Adrenal gland (tissue), 5 donors: Measurements from ENCODE around the gene USP2.

ENCODE experiments used
- POLR2A ChIP-seq, 2 donors: fragments of 450-650 bp; IDR thresholded peaks; one replicate each; pipeline ENCODE4 v1.6.1; 2017; ENCODE audit warnings: antibody characterized with exemption in 2 of 2, mild to moderate bottlenecking in 2 of 2, moderate library complexity in 1 of 2
- TF ChIP-seq, protein P1 (sequence below), 6 experiments: fragments of 450-650 bp in 4 of 6; fragments of 200-600 bp in 2 of 6; sonication (generic) in 1 of 6; IDR thresholded peaks; 1 replicate in 5 of 6; 2 replicates in 1 of 6; pipeline versions ENCODE4 v1.5.1 to v1.8.0; 2016 to 2021; ENCODE audit warnings: antibody characterized with exemption in 6 of 6, mild to moderate bottlenecking in 2 of 6, moderate library complexity in 1 of 6
- donor health status: DM: no; HTN: no; CAD: no.

DNA sequence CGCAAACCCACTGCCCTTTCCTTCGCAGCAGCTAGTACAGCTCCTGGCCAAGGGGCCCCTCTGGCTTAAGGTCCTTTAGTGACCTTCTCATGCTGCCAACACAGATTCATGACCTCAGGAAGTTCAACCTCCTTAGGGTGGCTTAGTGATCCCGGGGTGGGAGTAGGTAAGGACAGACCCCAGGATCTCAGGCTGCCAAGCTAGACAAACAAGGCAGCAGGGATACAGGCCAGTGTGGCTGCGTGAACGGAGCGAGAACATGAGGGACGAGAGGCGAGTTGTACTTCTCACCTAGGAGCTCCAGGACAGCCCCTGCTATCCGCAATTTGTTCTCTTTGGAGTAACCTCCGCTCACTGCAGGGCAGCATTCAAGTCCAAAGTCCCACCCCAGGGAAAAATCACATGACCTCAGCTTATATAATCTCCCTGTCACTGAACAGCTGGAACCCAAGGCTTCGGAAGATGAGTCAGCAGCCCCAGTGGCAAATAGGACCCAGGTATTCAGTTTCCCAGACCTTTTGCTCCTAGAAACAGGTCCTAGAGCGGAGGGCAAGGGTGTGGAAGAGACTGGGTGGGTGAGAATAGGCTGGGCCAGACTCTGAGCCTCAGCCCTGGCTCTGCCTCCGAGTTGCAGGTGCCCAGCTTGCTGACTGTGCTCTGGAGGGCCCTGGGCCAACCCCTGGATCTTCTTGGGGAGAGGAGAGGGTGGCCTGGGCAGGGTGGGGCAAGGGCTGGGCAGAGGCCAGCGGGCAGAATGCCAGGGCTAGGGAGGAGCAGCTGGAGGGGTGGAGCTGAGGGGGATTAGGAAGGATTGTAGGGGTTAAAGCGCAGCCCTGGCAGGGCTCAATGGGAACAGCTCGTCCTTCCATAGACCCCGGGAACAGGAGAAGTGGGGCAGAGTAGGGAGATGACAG is 13.1 kb downstream of the USP2 start:
- TF ChIP-seq POLR2A (IDR thresholded peaks at IDR 0.05) = peak in 1 of 2 donors; percentile 68
- TF ChIP-seq, protein P1, sequence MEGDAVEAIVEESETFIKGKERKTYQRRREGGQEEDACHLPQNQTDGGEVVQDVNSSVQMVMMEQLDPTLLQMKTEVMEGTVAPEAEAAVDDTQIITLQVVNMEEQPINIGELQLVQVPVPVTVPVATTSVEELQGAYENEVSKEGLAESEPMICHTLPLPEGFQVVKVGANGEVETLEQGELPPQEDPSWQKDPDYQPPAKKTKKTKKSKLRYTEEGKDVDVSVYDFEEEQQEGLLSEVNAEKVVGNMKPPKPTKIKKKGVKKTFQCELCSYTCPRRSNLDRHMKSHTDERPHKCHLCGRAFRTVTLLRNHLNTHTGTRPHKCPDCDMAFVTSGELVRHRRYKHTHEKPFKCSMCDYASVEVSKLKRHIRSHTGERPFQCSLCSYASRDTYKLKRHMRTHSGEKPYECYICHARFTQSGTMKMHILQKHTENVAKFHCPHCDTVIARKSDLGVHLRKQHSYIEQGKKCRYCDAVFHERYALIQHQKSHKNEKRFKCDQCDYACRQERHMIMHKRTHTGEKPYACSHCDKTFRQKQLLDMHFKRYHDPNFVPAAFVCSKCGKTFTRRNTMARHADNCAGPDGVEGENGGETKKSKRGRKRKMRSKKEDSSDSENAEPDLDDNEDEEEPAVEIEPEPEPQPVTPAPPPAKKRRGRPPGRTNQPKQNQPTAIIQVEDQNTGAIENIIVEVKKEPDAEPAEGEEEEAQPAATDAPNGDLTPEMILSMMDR (IDR thresholded peaks at IDR 0.05) = peak in 1 of 6 experiments; percentile 9
